HG02938 (cell line): ENCODE measurements around the gene ANKRD62.
A peak's percentile ranks its signal among the peaks of the same experiment; 100 is the strongest.

Source experiments
- ATAC-seq: cut with Tn5 transposase; IDR thresholded peaks from one replicate; pipeline ENCODE4 v1.9.1; 2021; ENCODE audit warnings: mild to moderate bottlenecking, moderate library complexity; ENCODE audit not compliant: unreplicated experiment

Gene ANKRD62

GRCh38 chr18:12093520-12094257 lies at the start of gene ANKRD62:
Gene ANKRD62, plus strand, starts transcription at chr18:12093843. Its CDS starts 175 bp downstream, at chr18:12094018.
- ATAC-seq = no peak

GRCh38 chr18:12044591-12044990 lies 49.1 kb upstream of the ANKRD62 start:
- ATAC-seq = no peak

DNA sequence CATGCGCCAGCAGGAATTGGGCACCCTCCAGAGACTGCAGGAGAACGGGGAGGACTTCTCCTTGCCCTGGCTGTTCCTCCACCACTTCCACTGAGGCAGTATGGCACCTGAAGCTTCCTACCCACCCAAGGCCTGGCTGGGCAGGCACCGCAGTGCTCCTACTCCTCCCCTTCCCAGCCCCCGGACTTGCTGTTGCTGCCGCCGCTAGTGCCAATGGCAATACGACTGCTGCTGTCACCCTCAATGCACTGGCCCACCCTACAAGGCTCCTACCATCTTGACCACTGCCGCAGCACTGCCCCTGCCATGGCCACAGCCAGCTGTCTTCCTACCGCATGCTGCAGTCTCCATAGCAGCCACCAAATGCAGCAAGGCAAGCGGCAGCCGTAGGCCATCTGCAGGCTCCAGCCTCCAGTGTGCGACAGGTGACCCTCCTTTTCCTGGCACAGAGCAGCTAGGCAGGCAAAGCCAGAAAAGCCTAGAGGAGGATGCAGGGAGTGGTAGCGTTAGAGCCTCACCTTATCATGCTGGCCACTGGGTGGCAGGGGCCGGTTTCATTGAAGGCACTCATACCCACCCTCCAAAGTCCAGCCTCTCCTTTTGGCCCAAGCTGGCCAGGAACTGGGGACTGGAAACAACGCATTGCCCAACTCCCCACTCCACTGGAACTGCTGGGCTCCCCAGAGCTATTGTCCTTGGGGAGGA lies 47.4 kb upstream of the ANKRD62 start:
- ATAC-seq = no peak

DNA sequence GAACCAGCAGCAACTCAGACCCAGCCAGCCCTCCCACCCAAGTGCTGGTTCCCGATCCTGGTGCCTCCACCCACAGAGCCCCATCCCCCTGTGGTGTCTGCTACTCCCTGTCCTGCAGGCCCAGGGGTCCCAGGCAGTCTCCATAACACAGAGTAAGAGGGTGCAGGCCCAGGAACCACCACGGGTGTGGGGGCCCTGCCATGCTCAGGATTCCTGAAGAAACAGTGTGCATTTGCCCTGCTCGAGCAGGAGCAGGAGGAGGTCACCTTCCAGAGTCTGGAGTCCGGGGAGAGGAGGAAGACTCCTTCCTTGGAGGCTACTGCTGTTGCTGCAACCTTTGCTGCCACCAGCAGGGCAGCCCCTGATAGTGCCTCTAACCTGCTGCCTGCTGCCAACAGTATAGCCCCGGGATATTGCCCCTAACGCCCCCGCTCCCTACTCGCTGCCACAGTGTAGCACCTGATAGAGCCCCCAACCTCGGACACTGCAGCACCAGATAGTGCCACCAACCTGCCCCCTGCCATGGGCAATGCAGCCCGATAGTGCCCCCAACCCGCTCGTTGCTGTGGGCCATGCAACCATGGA lies 46.8 kb upstream of the ANKRD62 start:
- no peak for ATAC-seq

- no peak for ATAC-seq
Observed at GRCh38 chr18:12048010-12048826, 45.4 kb upstream of the ANKRD62 start.

DNA sequence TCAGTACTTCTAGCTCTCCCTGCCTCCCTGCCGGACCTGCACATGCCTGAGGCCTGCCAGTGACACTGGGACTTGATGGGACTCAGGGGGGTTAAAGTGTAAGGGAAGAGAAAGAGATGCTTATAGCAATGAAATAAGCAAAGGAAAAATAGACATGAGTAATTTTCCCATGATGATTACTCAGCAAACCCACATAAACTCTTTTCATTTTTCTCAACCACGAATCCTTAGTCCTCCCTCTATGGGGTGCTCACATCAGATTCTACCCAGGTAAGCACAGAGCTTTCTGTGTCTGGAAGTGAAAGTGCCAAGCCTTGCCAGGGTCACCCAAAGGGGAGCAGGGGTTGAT lies 44.8 kb upstream of the ANKRD62 start:
- ATAC-seq = no peak

DNA sequence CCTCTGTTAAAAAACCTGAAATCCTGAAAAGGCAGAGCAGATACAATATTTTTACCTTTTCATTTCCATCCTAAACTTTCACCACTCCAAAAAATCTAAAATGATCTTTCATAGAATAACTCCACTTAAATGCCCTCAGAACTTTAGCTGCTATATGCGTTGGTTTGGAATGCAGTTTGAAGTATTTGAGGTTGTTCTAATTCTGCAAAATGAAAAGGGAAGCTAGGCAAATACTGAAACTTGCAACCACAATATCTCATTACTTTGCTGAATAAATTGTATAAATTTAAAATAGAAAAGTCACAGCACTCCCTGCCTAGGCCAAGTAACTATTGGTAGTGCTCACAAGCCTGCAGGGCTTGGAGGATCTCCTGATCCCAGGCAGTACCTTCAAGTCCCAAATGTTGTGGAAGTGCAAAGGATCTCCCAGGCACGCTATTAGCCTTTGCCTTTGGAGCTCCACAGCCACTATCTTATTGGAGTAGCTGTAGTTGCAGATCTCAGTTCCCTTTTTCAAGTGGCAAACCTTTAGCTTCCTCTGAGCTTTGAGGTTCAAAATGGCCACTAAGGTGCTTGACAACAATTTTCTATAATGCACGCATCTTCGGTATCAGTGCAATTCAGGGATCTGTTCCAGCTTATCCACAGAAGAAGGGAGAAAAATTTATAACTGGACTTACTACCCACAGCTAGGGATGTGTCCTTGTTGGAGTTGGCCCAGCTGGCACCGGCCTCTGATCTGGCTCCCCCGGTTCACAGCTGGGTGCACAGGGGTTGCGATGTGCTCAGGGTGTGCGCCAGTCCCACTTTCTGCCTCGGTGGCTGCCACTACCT lies 43.4 kb upstream of the ANKRD62 start:
- peak; percentile 92 for ATAC-seq

DNA sequence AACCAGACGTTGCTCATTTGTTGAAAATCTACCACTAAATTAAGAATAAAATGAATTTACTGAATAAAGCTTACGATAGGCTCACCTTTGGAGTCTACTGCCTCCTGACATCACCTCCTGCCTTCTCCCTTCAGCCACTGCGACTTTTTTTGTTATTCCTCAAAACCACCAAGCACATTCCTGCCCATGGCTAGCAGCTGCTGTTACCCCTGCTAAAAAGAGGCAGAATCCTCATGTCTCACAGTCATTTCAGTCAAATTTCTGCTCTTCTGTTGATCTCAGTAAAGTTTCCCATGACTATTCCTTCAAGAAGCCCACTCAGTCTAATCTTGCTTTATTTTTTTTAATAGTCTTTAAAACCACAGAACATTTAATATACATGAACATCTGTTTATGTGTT lies 40.8 kb upstream of the ANKRD62 start:
- ATAC-seq = no peak

DNA sequence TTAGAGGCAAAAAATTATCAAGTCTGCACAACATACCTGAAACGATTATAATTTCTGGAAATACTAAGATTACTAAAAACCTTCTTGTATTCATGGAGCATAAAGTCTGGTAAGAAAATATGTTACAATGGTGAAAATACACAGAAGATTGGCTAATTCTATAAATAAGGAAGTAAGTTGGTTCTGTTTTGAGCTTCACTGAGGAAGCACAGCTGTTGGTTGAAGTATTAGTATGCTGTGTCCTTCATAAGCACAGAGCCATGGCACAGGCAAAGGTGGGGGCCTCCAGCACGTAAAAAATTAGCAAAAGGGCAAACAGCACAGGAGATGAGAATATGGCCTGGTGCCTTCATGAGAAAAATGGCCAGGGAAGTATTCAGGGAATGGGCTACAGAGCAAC lies 40.4 kb upstream of the ANKRD62 start:
- peak; percentile 36 for ATAC-seq

GRCh38 chr18:12056034-12056883 lies 37.4 kb upstream of the ANKRD62 start:
- no peak for ATAC-seq

- ATAC-seq = no peak
Observed at GRCh38 chr18:12056884-12057402, 36.7 kb upstream of the ANKRD62 start.

- ATAC-seq = no peak
Observed at GRCh38 chr18:12057419-12058039, 36.1 kb upstream of the ANKRD62 start.

- ATAC-seq = no peak
Observed at GRCh38 chr18:12059334-12060181, 34.1 kb upstream of the ANKRD62 start.

- no peak for ATAC-seq
Observed at GRCh38 chr18:12060182-12060870, 33.3 kb upstream of the ANKRD62 start.

GRCh38 chr18:12061685-12062084 lies 32.0 kb upstream of the ANKRD62 start:
- no peak for ATAC-seq

DNA sequence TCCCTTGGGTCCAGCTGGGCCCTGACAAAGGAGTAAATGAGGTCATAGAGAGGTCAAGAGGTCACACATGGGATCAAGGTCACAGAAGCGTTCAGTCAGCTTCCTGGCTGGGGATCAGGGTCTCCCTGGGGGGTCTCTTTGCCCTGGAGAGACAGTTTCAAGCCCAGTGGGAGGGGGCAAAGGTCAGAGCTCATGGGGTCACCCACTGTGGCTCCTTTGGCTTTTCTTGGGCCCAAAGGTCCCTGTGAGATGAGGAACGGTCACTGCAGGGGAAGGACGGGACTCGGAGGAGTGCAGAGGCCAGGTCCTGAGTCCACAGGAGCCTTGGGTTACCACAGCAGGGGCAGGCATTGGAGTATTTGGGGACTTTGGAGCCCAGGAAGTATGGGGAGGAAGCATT lies 30.7 kb upstream of the ANKRD62 start:
- no peak for ATAC-seq

GRCh38 chr18:12064086-12064763 lies 29.4 kb upstream of the ANKRD62 start:
- no peak for ATAC-seq
